ENCODE measurements around the gene SLC9A5. TPM values are rescaled to one million over a fixed set of nuclear protein-coding genes. Genes with fewer than 3 reads are reported as not detected.

SLC9A5 gene
- polyA plus RNA-seq, 4 donors, result 2.3 to 5.9 (median 4.5) TPM

- DNase-seq (ENCODE audit: low read depth in 4 of 4, low spot score in 2 of 4), result no peak
These were observed 50.5 kb downstream of the SLC9A5 start for GRCh38 chr16:67299269-67299668.

GRCh38 chr16:67301080-67301782, 52.5 kb downstream of the SLC9A5 start:
- no peak for DNase-seq (ENCODE audit: low read depth in 4 of 4, low spot score in 2 of 4)

- no peak for DNase-seq (ENCODE audit: low read depth in 4 of 4, low spot score in 2 of 4)
These were observed 53.3 kb downstream of the SLC9A5 start for GRCh38 chr16:67302076-67302475.

- DNase-seq (ENCODE audit: low read depth in 4 of 4, low spot score in 2 of 4), result no peak
These were observed 54.2 kb downstream of the SLC9A5 start for GRCh38 chr16:67302970-67303369.

- DNase-seq (ENCODE audit: low read depth in 4 of 4, low spot score in 2 of 4), result no peak
These were observed 55.2 kb downstream of the SLC9A5 start for GRCh38 chr16:67304020-67304419.

GRCh38 chr16:67305216-67306071, 56.7 kb downstream of the SLC9A5 start:
- no peak for DNase-seq (ENCODE audit: low read depth in 4 of 4, low spot score in 2 of 4)

- DNase-seq (ENCODE audit: low read depth in 4 of 4, low spot score in 2 of 4), result no peak
These were observed 61.8 kb downstream of the SLC9A5 start for GRCh38 chr16:67310561-67310960.

GRCh38 chr16:67311607-67312488, 63.1 kb downstream of the SLC9A5 start:
- peak in 1 of 4 donors; percentile 22 for DNase-seq (ENCODE audit: low read depth in 4 of 4, low spot score in 2 of 4)

GRCh38 chr16:67312719-67313118, 63.9 kb downstream of the SLC9A5 start:
- DNase-seq (ENCODE audit: low read depth in 4 of 4, low spot score in 2 of 4), result no peak

- no peak for DNase-seq (ENCODE audit: low read depth in 4 of 4, low spot score in 2 of 4)
These were observed 69.1 kb downstream of the SLC9A5 start for GRCh38 chr16:67317853-67318252.

Other genes starting within 250 kb of the SLC9A5 start
- 10 to 100 TPM; 62.3 to 77.1 (median 65.0) TPM for gene CBFB, start 219.8 kb upstream of the SLC9A5 start, polyA plus RNA-seq (ENCODE audit: insufficient read length in 4 of 4)
- 10 to 100 TPM; 21.0 to 28.5 (median 25.5) TPM for gene PHAF1, start 139.0 kb upstream of the SLC9A5 start, polyA plus RNA-seq (ENCODE audit: insufficient read length in 4 of 4)
- 10 to 100 TPM in 3 of 4 donors, 1 to 10 TPM in 1; 7.5 to 15.1 (median 10.4) TPM for gene B3GNT9, start 98.0 kb upstream of the SLC9A5 start, polyA plus RNA-seq (ENCODE audit: insufficient read length in 4 of 4)
- 1 to 10 TPM; 4.3 to 7.0 (median 6.1) TPM for gene TRADD, start 89.1 kb upstream of the SLC9A5 start, polyA plus RNA-seq (ENCODE audit: insufficient read length in 4 of 4)
- 1 to 10 TPM; 1.3 to 2.8 (median 1.9) TPM for gene FBXL8, start 89.0 kb upstream of the SLC9A5 start, polyA plus RNA-seq (ENCODE audit: insufficient read length in 4 of 4)
- gene HSF4, start 84.2 kb upstream of the SLC9A5 start, polyA plus RNA-seq (ENCODE audit: insufficient read length in 4 of 4), result 1 to 10 TPM; 1.2 to 3.2 (median 1.6) TPM
- 1 to 10 TPM; 3.6 to 8.3 (median 6.0) TPM for gene NOL3, start 78.4 kb upstream of the SLC9A5 start, polyA plus RNA-seq (ENCODE audit: insufficient read length in 4 of 4)
- gene MATCAP1, start 65.0 kb upstream of the SLC9A5 start, polyA plus RNA-seq (ENCODE audit: insufficient read length in 4 of 4), result 10 to 100 TPM; 23.9 to 68.7 (median 45.6) TPM
- gene EXOC3L1, start 58.8 kb upstream of the SLC9A5 start, polyA plus RNA-seq (ENCODE audit: insufficient read length in 4 of 4), result 1 to 10 TPM; 4.9 to 7.8 (median 6.7) TPM
- gene E2F4, start 56.8 kb upstream of the SLC9A5 start, polyA plus RNA-seq (ENCODE audit: insufficient read length in 4 of 4), result 10 to 100 TPM; 53.3 to 79.1 (median 62.8) TPM
- 1 to 10 TPM; 5.7 to 7.7 (median 6.3) TPM for gene ELMO3, start 49.8 kb upstream of the SLC9A5 start, polyA plus RNA-seq (ENCODE audit: insufficient read length in 4 of 4)
- gene TMEM208, start 21.8 kb upstream of the SLC9A5 start, polyA plus RNA-seq (ENCODE audit: insufficient read length in 4 of 4), result 10 to 100 TPM; 41.0 to 55.0 (median 44.0) TPM
- gene FHOD1, start 1.5 kb upstream of the SLC9A5 start, polyA plus RNA-seq (ENCODE audit: insufficient read length in 4 of 4), result 10 to 100 TPM; 28.9 to 52.4 (median 43.5) TPM
- gene PLEKHG4, start 30.6 kb downstream of the SLC9A5 start, polyA plus RNA-seq (ENCODE audit: insufficient read length in 4 of 4), result 10 to 100 TPM; 10.4 to 22.6 (median 15.2) TPM
- gene KCTD19, start 77.8 kb downstream of the SLC9A5 start, polyA plus RNA-seq (ENCODE audit: insufficient read length in 4 of 4), result 1 to 10 TPM in 3 of 4 donors, under 1 TPM in 1; 0.95 to 2.5 (median 1.6) TPM
- gene LRRC36, start 77.8 kb downstream of the SLC9A5 start, polyA plus RNA-seq (ENCODE audit: insufficient read length in 4 of 4), result 10 to 100 TPM in 1 of 4 donors, 1 to 10 TPM in 3; 2.4 to 10.5 (median 4.7) TPM
- 10 to 100 TPM; 52.9 to 79.1 (median 57.8) TPM for gene TPPP3, start 144.5 kb downstream of the SLC9A5 start, polyA plus RNA-seq (ENCODE audit: insufficient read length in 4 of 4)
- gene ZDHHC1, start 167.5 kb downstream of the SLC9A5 start, polyA plus RNA-seq (ENCODE audit: insufficient read length in 4 of 4), result 10 to 100 TPM; 12.6 to 19.0 (median 16.0) TPM
- gene HSD11B2, start 182.1 kb downstream of the SLC9A5 start, polyA plus RNA-seq (ENCODE audit: insufficient read length in 4 of 4), result 10 to 100 TPM; 52.7 to 71.9 (median 58.4) TPM
- 10 to 100 TPM; 89.4 to 94.5 (median 92.3) TPM for gene ATP6V0D1, start 232.2 kb downstream of the SLC9A5 start, polyA plus RNA-seq (ENCODE audit: insufficient read length in 4 of 4)
- under 1 TPM in 3 of 4 donors, not detected in 1; 0.18 to 0.47 (median 0.39) TPM for gene AGRP, start 234.6 kb downstream of the SLC9A5 start, polyA plus RNA-seq (ENCODE audit: insufficient read length in 4 of 4)